ENCODE results near the gene ZNF605. TPM values are rescaled to one million over a fixed set of nuclear protein-coding genes. Genes with fewer than 3 reads are reported as not detected.
"Not testable (repeated sequence)": the region's sequence is repeated elsewhere in the genome, so short reads cannot be mapped to it uniquely, and the experiment has no call there.

Gene ZNF605
- total RNA-seq (2014; rRNA removed; shearing (Covaris generic)), result 2.5 TPM in 2 replicates

DNA sequence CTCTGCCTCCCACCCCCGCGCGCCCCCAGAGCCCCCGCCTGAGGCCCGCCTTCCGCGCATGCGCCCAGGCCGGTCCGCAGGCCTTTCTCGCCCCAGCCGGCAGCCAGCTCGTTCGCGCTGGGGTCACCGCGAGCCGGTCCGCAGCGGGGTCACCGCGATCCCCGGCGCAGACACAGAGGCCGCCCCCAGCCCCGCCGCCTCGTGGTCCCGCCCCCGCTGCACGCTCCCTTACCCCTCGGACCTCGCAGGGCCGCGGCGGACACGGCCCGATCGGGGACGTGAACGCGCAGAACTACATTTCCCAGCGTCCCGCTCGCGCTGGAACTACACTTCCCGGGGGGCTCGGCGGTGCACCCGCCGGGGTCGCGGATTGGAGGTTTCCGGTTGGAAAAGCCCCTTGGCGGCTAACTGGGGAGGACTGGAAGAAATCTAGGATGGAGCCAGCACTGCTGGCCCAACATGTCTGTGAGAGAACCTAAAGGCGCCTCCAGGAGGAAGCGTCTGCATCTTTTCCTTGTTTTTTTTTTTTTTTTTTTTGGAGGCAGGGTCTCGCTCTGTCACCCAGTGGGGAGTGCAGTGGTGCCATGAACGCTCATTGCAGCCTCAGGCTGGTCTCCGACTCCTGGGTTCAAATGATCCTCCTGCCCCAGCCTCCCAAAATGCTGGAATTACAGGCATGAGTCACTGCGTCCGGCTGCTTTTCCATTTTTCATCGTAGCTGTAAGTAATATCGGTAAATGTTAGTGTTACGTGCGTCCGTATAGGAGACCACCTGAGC is at the start of gene ZNF605:
Gene ZNF605, minus strand, starts transcription at position 296 of the 778 bp plus-strand sequence. CDS start 10,671 bp downstream, outside the sequence.
- peak; percentile 90 for DNase-seq (ENCODE audit: low read depth)

GRCh38 chr12:132998741-132999140 is 42.6 kb upstream of the ZNF605 start:
- no peak for DNase-seq (ENCODE audit: low read depth)

GRCh38 chr12:132986885-132987225 is 30.7 kb upstream of the ZNF605 start:
- DNase-seq (ENCODE audit: low read depth), result no peak

- peak; percentile 96 for DNase-seq (ENCODE audit: low read depth)
These were observed 30.1 kb upstream of the ZNF605 start, which contains the start of gene ZNF26 for GRCh38 chr12:132986001-132986884. Gene ZNF26 (plus strand): TSS chr12:132986367. CDS start chr12:132986841, 474 bp downstream.

DNA sequence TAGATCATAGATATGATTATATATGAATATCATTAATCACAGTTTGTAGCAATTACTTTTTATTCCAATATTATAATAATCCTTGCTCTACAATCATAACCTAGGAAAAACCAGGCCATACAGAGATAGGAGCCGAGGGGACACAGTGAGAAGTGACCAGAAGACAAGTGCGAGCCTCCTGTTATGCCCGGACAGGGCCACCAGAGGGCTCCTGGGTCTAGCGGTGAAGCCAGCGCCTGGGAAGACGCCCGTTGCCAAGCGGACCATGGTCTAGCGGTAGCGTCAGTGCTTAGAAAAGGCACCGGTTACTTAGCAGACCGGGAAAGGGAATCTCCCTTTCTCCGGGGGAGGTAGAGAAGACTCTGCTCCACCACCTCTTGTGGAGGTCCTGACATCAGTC is 20.8 kb upstream of the ZNF605 start:
- peak; percentile 19 for DNase-seq (ENCODE audit: low read depth)

DNA sequence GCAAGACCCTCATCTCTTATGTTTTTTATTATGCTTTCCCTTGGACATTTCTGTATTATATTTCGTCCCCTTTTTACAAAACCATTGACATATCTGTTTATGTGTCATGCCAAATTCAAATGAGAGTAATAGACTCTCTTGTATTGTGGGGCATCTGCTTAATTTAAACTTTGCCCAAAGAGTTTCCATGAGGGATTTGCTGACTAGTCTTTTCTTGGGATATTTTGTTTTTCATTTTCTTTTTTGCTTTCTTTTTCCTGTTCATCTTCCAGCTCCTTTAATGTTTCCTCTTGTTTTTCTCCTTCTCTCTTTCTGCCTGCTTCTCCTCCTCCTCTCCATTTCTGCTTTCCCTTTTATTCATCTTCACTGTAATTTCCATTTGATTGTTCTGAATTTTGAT is 16.3 kb upstream of the ZNF605 start:
- no peak for DNase-seq (ENCODE audit: low read depth)

DNA sequence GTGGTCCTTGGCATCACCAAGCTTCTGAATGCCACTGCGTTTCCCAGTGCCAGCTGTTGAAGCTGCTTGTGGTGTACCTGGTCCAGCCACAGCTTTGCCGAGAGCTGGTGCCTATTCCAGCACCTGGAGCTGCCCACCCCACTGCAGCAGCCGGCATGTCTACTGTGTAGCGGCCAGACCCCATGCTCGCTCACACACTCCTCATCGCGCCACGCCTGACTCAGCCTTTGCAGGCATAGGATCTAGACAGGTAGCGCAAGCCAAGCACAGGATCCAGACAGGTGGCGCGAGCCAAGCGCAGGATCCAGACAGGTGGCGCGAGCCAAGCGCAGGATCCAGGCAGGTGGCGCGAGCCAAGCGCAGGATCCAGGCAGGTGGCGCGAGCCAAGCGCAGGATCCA is 11.6 kb upstream of the ZNF605 start:
- no peak for DNase-seq (ENCODE audit: low read depth)

DNA sequence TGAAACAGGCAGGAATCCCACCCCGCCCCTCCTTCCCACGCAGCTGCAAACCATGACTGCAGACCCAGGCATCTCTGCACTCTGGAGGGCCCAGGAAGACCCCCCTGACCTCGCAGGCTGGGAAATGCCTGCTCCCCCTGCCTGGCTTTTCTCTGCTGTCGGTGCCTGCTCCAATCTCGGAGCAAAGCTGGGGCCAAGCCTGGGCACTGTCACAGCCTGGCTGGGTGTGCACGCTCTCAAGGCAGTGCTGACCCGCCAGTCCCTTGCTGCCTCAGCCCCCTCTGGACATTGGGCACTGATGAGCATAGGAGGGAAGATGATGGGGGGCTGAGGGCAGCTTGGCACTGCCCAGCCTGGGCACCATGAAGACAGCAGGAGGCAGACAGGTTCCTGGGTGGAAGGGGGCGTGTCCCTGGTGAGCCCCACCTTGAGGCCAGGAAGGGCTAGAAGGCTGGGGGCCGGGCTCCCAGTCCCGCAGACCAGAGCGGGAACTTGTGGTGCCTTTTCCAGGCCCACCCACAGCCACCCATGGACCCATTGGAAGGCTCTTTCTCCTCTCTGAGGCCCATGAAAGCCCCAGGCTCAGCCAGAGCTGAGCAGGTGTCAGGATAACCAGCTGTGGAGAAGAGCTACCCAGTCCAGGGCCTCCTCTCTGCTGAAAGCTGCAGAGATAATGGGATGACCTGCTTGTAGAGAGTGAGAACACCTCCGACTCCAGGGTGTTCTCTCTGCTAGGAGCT is 10.7 kb upstream of the ZNF605 start:
- DNase-seq (ENCODE audit: low read depth), result no peak

DNA sequence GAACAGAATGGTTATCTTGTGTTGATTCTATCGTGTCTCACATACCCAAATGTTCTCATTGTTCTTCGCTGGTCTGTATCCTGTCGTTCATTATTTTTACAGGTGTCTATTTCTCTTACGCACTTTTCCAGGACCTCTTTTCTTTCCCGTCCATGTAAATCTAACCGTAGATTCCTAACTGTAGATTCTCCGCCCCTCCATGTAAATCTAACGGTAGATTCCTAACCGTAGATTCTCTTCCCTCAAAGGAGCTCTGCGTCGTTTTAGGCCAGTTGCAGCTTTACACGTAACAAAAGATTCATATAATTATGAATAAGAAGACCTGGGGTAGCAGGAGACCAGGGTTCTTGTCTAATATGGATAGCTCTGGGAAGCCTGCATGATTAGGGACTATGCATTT is 9.7 kb upstream of the ZNF605 start:
- no peak for DNase-seq (ENCODE audit: low read depth)

- DNase-seq (ENCODE audit: low read depth), result not testable (repeated sequence)
These were observed 7.8 kb upstream of the ZNF605 start for GRCh38 chr12:132963947-132964346.

DNA sequence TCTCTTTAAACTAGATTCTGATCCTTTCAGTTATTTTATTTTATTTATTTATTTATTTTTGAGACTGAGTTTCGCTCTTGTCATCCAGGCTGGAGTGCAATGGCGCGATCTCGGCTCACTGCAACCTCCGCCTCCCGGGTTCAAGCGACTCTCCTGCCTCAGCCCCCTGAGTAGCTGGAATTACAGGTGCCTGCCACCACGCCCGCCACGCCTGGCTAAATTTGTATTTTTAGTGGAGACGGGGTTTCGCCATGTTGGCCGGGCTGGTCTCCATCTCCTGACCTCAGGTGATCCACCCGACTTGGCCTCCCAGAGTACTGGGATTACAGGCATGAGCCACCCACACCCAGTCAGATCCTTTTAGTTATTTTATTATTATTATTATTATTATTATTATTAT is 5.7 kb upstream of the ZNF605 start:
- DNase-seq (ENCODE audit: low read depth), result not testable (repeated sequence)

GRCh38 chr12:132955094-132956010 is 754 bp downstream of the ZNF605 start:
- DNase-seq (ENCODE audit: low read depth), result peak; percentile 62

GRCh38 chr12:132954471-132955048 is 1.5 kb downstream of the ZNF605 start:
- no peak for DNase-seq (ENCODE audit: low read depth)

- no peak for DNase-seq (ENCODE audit: low read depth)
These were observed 2.3 kb downstream of the ZNF605 start for GRCh38 chr12:132953771-132954170.

- DNase-seq (ENCODE audit: low read depth), result no peak
These were observed 3.0 kb downstream of the ZNF605 start for GRCh38 chr12:132953163-132953425.

- DNase-seq (ENCODE audit: low read depth), result no peak
These were observed 3.5 kb downstream of the ZNF605 start for GRCh38 chr12:132952371-132953162.

DNA sequence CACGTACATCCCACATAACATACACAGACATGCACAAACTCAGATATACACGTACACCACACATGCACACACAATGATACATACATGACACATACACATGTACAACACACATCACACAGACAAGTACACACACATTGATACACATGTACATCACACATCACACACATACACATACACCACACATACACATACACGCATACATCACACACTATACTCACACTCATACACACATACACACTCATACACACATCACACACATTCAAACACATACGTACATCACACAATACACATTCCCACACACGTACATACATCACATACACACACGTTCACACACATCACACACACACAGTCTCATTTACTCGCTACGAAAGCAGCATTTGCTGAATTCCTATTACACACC is 4.5 kb downstream of the ZNF605 start:
- no peak for DNase-seq (ENCODE audit: low read depth)

GRCh38 chr12:132950844-132951535 is 5.1 kb downstream of the ZNF605 start:
- no peak for DNase-seq (ENCODE audit: low read depth)

Measured in Daoy (cell line).